ENCODE measurements around the gene RPRD2.

DNA sequence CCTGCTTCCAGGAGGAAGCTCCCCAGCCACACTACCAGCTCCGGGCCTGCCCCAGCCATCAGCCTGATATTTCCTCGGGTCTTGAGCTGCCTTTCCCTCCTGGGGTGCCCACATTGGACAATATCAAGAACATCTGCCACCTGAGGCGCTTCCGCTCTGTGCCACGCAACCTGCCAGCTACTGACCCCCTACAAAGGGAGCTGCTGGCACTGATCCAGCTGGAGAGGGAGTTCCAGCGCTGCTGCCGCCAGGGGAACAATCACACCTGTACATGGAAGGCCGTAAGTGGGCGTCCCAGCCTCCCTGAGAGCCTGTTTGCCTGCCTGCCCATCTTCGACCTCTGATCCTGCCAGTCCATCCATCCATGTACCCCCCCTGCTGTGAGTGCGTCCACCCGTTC is 147.6 kb downstream of the RPRD2 start:
- TF ChIP-seq, protein P1, sequence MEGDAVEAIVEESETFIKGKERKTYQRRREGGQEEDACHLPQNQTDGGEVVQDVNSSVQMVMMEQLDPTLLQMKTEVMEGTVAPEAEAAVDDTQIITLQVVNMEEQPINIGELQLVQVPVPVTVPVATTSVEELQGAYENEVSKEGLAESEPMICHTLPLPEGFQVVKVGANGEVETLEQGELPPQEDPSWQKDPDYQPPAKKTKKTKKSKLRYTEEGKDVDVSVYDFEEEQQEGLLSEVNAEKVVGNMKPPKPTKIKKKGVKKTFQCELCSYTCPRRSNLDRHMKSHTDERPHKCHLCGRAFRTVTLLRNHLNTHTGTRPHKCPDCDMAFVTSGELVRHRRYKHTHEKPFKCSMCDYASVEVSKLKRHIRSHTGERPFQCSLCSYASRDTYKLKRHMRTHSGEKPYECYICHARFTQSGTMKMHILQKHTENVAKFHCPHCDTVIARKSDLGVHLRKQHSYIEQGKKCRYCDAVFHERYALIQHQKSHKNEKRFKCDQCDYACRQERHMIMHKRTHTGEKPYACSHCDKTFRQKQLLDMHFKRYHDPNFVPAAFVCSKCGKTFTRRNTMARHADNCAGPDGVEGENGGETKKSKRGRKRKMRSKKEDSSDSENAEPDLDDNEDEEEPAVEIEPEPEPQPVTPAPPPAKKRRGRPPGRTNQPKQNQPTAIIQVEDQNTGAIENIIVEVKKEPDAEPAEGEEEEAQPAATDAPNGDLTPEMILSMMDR (conservative IDR thresholded peaks at IDR 0.05; ENCODE audit: low read depth, low read length), result no peak
- TF ChIP-seq EZH2phosphoT487 (IDR thresholded peaks at IDR 0.05; ENCODE audit: borderline replicate concordance, low read length), result no peak
